Head of caudate nucleus (tissue), 42 donors: ENCODE data around the gene LATS2.

Experiments used
- DNase-seq, 42 donors: peaks; one replicate each; pipeline versions ENCODE4 v3.0.0 to v3.0.0-alpha.2; 2020 to 2021; ENCODE audit warnings: mixed read lengths in 7 of 42
- intact Hi-C: fragments of 100-400 bp; cut with DNase I; formaldehyde crosslinking; loops from one replicate; pipeline ENCODE4 v1.15.0; 2022

The LATS2 gene

GRCh38 chr13:21005193-21005592 lies 56.2 kb downstream of the LATS2 start:
- no peak for DNase-seq
- intact Hi-C loops: no loop called here

GRCh38 chr13:21001471-21001870 lies 59.9 kb downstream of the LATS2 start:
- intact Hi-C loops: no loop called here
- no peak for DNase-seq

GRCh38 chr13:21000647-21001046 lies 60.7 kb downstream of the LATS2 start:
- intact Hi-C loops: no loop called here
- DNase-seq: no peak

- no peak for DNase-seq
- intact Hi-C loops: no loop called here
Measured at GRCh38 chr13:20998649-20999415, 62.6 kb downstream of the LATS2 start.

- intact Hi-C loops: no loop called here
- peak in 7 of 42 donors; percentile 13 to 74 (median 35) for DNase-seq
Measured at GRCh38 chr13:20997301-20998161, 63.9 kb downstream of the LATS2 start.

GRCh38 chr13:20995245-20995838 lies 66.0 kb downstream of the LATS2 start:
- DNase-seq: no peak
- intact Hi-C loops: no loop called here

- no peak for DNase-seq
- intact Hi-C loops: no loop called here
Measured at GRCh38 chr13:20994441-20994821, 67.0 kb downstream of the LATS2 start.

GRCh38 chr13:20993661-20994440 lies 67.5 kb downstream of the LATS2 start:
- intact Hi-C loops: no loop called here
- DNase-seq: no peak

- DNase-seq: no peak
- intact Hi-C loops: no loop called here
Measured at GRCh38 chr13:20993211-20993610, 68.2 kb downstream of the LATS2 start.

GRCh38 chr13:20991741-20992520 lies 69.5 kb downstream of the LATS2 start:
- intact Hi-C loops: no loop called here
- no peak for DNase-seq

- intact Hi-C loops: no loop called here
- DNase-seq: no peak
Measured at GRCh38 chr13:20990910-20991525, 70.4 kb downstream of the LATS2 start.

GRCh38 chr13:20989656-20990321 lies 71.6 kb downstream of the LATS2 start:
- DNase-seq: no peak
- intact Hi-C loops: no loop called here

- no peak for DNase-seq
- intact Hi-C loops: no loop called here
Measured at GRCh38 chr13:20988909-20989655, 72.3 kb downstream of the LATS2 start.

- intact Hi-C loops: no loop called here
- DNase-seq: no peak
Measured at GRCh38 chr13:20988033-20988908, 73.1 kb downstream of the LATS2 start.

GRCh38 chr13:20987599-20987998 lies 73.8 kb downstream of the LATS2 start:
- intact Hi-C loops: no loop called here
- no peak for DNase-seq

- intact Hi-C loops: no loop called here
- no peak for DNase-seq
Measured at GRCh38 chr13:20984879-20985278, 76.5 kb downstream of the LATS2 start.
